ENCODE measurements around the gene CFAP61.

CFAP61 gene

DNA sequence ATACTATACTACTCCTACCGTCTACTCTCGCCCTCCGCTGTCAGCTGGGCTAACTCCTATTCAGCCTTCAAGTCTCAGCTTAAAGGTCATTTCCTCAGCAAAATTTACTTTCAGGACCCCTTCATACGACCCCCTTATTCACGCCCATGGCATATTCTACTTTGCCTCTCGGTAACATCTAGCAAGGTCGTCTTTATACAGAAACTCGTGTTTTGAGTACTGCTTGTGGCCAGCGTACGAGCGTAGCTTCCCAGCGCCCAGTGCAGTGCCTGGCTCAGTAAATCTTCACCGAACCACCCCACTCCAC, 612 bp upstream of the CFAP61 start:
- Histone ChIP-seq H3K27me3 (ENCODE audit: low read length) (no peaks in the 10 kb centered on the region), H3K27ac (ENCODE audit: low read depth, low read length) (no peak overlapping the region), H2AFZ (ENCODE audit: low read depth, low read length, severe bottlenecking) (peak overlapping the region; percentile 83)

DNA sequence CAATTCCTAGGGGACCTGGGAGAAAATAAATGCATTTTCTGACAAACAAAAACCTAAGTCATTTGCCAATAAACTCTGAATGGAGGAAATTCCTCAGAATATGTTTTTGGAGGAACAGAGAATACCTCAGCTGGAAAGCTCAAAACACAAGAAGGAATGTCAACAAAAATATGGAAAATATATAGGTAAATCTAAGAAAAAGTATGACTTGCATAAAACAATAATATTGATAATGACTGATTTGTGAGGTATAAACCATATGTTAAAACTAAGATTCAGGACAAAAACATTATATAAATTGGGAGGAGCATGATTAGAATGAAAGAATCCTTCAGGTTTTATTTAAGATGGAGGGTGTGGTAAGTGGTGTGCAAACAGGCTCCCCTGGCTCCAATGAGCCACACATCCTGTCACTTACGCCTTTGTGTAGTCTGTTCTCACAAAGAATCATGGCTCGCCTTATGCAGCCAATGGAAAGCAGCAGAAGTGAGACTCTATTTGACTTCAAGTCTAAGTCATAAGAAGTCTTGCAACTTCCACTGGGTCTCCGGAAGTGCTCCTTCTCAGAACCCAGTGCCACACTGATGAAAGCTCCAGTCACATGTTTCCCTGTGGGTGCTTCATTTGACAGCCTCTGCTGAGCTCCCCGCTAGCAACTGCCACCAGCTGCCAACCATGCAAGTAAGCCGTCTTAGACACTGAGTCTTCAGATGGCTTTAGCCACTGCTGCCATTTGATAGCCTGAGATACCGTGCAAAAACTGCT, 8.1 kb downstream of the CFAP61 start:
- Histone ChIP-seq H4K20me1 (ENCODE audit: low read depth, low read length) (no peaks in the 10 kb centered on the region), H3F3A (ENCODE audit: insufficient read depth) (no peaks in the 10 kb centered on the region), H3K79me2 (ENCODE audit: insufficient read depth, low read length) (no peaks in the 10 kb centered on the region), H3K27me3 (ENCODE audit: low read length) (no peaks in the 10 kb centered on the region), H2AFZ (ENCODE audit: low read depth, low read length, severe bottlenecking) (no peak overlapping the region), H3K9me3 (ENCODE audit: insufficient read depth, low read length) (no peaks in the 10 kb centered on the region), H3K27ac (ENCODE audit: low read depth, low read length) (no peak overlapping the region), H3K9ac (ENCODE audit: low read length) (no peak overlapping the region), H3K9me2 (replicated peaks; ENCODE audit: insufficient read depth, low read length) (no peaks in the 10 kb centered on the region), H3K36me3 (ENCODE audit: low read length) (no peaks in the 10 kb centered on the region), H3K4me3 (ENCODE audit: insufficient read depth, low read length, poor library complexity, severe bottlenecking) (no peak overlapping the region), H3K4me2 (ENCODE audit: low read depth, low read length, poor library complexity, severe bottlenecking) (no peak overlapping the region)
- TF ChIP-seq, protein P1, sequence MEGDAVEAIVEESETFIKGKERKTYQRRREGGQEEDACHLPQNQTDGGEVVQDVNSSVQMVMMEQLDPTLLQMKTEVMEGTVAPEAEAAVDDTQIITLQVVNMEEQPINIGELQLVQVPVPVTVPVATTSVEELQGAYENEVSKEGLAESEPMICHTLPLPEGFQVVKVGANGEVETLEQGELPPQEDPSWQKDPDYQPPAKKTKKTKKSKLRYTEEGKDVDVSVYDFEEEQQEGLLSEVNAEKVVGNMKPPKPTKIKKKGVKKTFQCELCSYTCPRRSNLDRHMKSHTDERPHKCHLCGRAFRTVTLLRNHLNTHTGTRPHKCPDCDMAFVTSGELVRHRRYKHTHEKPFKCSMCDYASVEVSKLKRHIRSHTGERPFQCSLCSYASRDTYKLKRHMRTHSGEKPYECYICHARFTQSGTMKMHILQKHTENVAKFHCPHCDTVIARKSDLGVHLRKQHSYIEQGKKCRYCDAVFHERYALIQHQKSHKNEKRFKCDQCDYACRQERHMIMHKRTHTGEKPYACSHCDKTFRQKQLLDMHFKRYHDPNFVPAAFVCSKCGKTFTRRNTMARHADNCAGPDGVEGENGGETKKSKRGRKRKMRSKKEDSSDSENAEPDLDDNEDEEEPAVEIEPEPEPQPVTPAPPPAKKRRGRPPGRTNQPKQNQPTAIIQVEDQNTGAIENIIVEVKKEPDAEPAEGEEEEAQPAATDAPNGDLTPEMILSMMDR (IDR thresholded peaks at IDR 0.05; ENCODE audit: insufficient read depth, low read length, poor library complexity, severe bottlenecking), result no peak
- TF ChIP-seq EZH2phosphoT487 (conservative IDR thresholded peaks at IDR 0.05; ENCODE audit: low read length), result no peak

More for the DNA sequence above, 612 bp upstream of the CFAP61 start:
- Histone ChIP-seq H3K9me2 (replicated peaks; ENCODE audit: insufficient read depth, low read length) (no peaks in the 10 kb centered on the region), H3K9me3 (ENCODE audit: insufficient read depth, low read length) (no peaks in the 10 kb centered on the region), H3K79me2 (ENCODE audit: insufficient read depth, low read length) (peaks cover 17% of the 10 kb centered on the region), H3F3A (ENCODE audit: insufficient read depth) (no peaks in the 10 kb centered on the region), H4K20me1 (ENCODE audit: low read depth, low read length) (no peaks in the 10 kb centered on the region), H3K9ac (ENCODE audit: low read length) (peak overlapping the region; percentile 76), H3K4me3 (ENCODE audit: insufficient read depth, low read length, poor library complexity, severe bottlenecking) (peak overlapping the region; percentile 90), H3K36me3 (ENCODE audit: low read length) (peaks cover 12% of the 10 kb centered on the region; the same call in 1 of the 2 replicates), H3K4me2 (ENCODE audit: low read depth, low read length, poor library complexity, severe bottlenecking) (peak overlapping the region; percentile 68)
- TF ChIP-seq, protein P1 (IDR thresholded peaks at IDR 0.05; ENCODE audit: insufficient read depth, low read length, poor library complexity, severe bottlenecking), result no peak
- TF ChIP-seq EZH2phosphoT487 (conservative IDR thresholded peaks at IDR 0.05; ENCODE audit: low read length), result no peak

DNA sequence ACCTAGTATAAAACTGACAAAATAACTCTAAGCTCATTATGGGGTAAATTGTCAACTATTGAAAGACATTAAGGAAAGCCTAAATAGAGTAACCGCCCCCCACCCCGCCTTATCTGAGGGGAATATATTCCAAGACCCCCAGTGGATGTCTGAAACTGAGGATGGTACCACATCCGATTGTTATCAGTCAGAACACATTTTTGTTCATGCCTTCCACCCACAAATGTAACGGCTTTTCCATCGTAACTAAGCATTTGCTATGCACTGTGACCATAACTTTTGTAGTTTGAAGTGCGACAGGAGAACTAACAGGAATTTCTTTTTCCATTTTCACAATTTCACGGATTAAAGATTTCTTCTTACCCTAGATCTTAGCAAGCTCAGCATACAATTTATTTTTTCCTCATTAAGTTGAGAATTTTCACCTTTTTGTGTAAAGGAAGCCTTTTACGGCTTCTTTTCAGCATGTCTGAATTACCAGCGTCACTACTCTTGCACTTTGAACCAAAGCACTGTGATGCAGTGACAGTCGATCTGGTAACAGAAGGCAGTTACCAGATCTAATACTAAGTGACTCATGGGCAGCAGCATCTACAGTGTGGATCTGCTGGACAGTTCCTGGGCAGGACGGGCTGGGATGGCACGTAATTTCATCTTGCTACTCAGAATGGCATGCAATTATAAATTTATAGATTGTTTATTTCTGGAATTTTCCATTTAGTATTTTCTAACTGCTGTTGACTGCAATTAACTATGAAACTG, 11.8 kb downstream of the CFAP61 start:
- Histone ChIP-seq H3K79me2 (ENCODE audit: insufficient read depth, low read length) (no peaks in the 10 kb centered on the region), H3K9me3 (ENCODE audit: insufficient read depth, low read length) (no peaks in the 10 kb centered on the region), H3K9ac (ENCODE audit: low read length) (no peak overlapping the region), H3K4me3 (ENCODE audit: insufficient read depth, low read length, poor library complexity, severe bottlenecking) (no peak overlapping the region), H3K27ac (ENCODE audit: low read depth, low read length) (no peak overlapping the region), H3K27me3 (ENCODE audit: low read length) (no peaks in the 10 kb centered on the region), H3K36me3 (ENCODE audit: low read length) (no peaks in the 10 kb centered on the region), H3K9me2 (replicated peaks; ENCODE audit: insufficient read depth, low read length) (no peaks in the 10 kb centered on the region), H4K20me1 (ENCODE audit: low read depth, low read length) (no peaks in the 10 kb centered on the region), H3K4me2 (ENCODE audit: low read depth, low read length, poor library complexity, severe bottlenecking) (no peak overlapping the region), H2AFZ (ENCODE audit: low read depth, low read length, severe bottlenecking) (no peak overlapping the region), H3F3A (ENCODE audit: insufficient read depth) (no peaks in the 10 kb centered on the region)
- TF ChIP-seq, protein P1 (IDR thresholded peaks at IDR 0.05; ENCODE audit: insufficient read depth, low read length, poor library complexity, severe bottlenecking), result no peak
- no peak for TF ChIP-seq EZH2phosphoT487 (conservative IDR thresholded peaks at IDR 0.05; ENCODE audit: low read length)
